Natural killer cell (primary cell): ENCODE measurements around the gene CAMTA1. TPM values are rescaled to one million over a fixed set of nuclear protein-coding genes. Genes with fewer than 3 reads are reported as not detected.

Experiments used
- ATAC-seq, 3 donors: fragments of 150-1000 bp in 2 of 3; fragments of 200-7000 bp in 1 of 3; cut with Tn5 transposase; 1 replicate in 1 of 3; 2 replicates in 2 of 3; pipeline ENCODE4 v1.10.0; 2021; ENCODE audit warnings: mild to moderate bottlenecking in 2 of 3, moderate library complexity in 2 of 3
- DNase-seq, 2 donors: peaks; one replicate each; pipeline versions ENCODE4 v3.0.0 to v3.0.0-alpha.2; 2013 to 2021; ENCODE audit warnings: mixed read lengths in 1 of 2
- H3K27ac ChIP-seq: one replicate; pipeline ENCODE4 v1.5.1; 2013; ENCODE audit warnings: mild to moderate bottlenecking, low read length
- H3K27me3 ChIP-seq: one replicate; pipeline ENCODE4 v1.6.1; 2013; ENCODE audit warnings: low read length; ENCODE audit not compliant: control insufficient read depth, insufficient read depth
- H3K36me3 ChIP-seq: one replicate; pipeline ENCODE4 v1.6.1; 2013; ENCODE audit warnings: low read length; ENCODE audit not compliant: control insufficient read depth, insufficient read depth
- H3K4me1 ChIP-seq: one replicate; pipeline ENCODE4 v1.6.1; 2013; ENCODE audit warnings: low read length; ENCODE audit not compliant: control insufficient read depth, insufficient read depth
- H3K4me3 ChIP-seq: one replicate; pipeline ENCODE4 v1.5.1; 2013; ENCODE audit warnings: low read length
- H3K9me3 ChIP-seq: one replicate; pipeline ENCODE4 v1.6.1; 2013; ENCODE audit warnings: low read length; ENCODE audit not compliant: control insufficient read depth, insufficient read depth
- H3K27ac Mint-ChIP-seq, 2 donors: one replicate each; pipeline ENCODE4 v1.8.0; 2022; ENCODE audit warnings: mild to moderate bottlenecking in 2 of 2, mixed read lengths in 2 of 2, moderate library complexity in 1 of 2
- H3K27me3 Mint-ChIP-seq, 2 donors: one replicate each; pipeline ENCODE4 v1.8.0; 2022; ENCODE audit warnings: low read depth in 2 of 2, mixed read lengths in 2 of 2
- H3K36me3 Mint-ChIP-seq: one replicate; pipeline ENCODE4 v1.8.0; 2022; ENCODE audit warnings: mixed read lengths
- H3K4me1 Mint-ChIP-seq, 2 donors: one replicate each; pipeline ENCODE4 v1.8.0; 2022; ENCODE audit warnings: mixed read lengths in 2 of 2
- H3K4me3 Mint-ChIP-seq: one replicate; pipeline ENCODE4 v1.8.0; 2022; ENCODE audit warnings: mild to moderate bottlenecking, moderate library complexity, mixed read lengths
- H3K9me3 Mint-ChIP-seq, 2 donors: one replicate each; pipeline ENCODE4 v1.8.0; 2022; ENCODE audit warnings: mixed read lengths in 2 of 2
- CTCF ChIP-seq: fragments of 200-600 bp; IDR thresholded peaks from one replicate; pipeline ENCODE4 v1.8.0; 2022; ENCODE audit warnings: antibody characterized with exemption
- WGBS: methylation state at CpG from one replicate; pipeline ENCODE4 v1.1.7; 2013; ENCODE audit warnings: missing lambda C conversion rate; ENCODE audit not compliant: insufficient coverage; 5-methylcytosine and 5-hydroxymethylcytosine counted together
- intact Hi-C: fragments of 100-400 bp; cut with micrococcal nuclease; formaldehyde crosslinking; loops from one replicate; pipeline ENCODE4 v1.14.2; 2022
- total RNA-seq, 4 donors: library from RNA; stranded (reverse); fragments of 120-200 nt in 1 of 4; gene quantifications; one replicate each; pipeline versions ENCODE4 v1.2.3 to v1.2.4, GENCODE V29; 2013 to 2022

The CAMTA1 gene
- total RNA-seq, 3 donors from 2014 or later (not counting 1 experiment from before 2014, with no cell fraction given) = 40.6 to 53.3 (median 44.9) TPM

- peaks cover 5 to 6% of the 10 kb centered on the region in 2 donors for H3K27me3 Mint-ChIP-seq
- no peaks in the 10 kb centered on the region for H3K36me3 ChIP-seq
- no peak overlapping the region for H3K27ac ChIP-seq
- no peak for ATAC-seq
- H3K4me3 Mint-ChIP-seq = no peak overlapping the region
- H3K36me3 Mint-ChIP-seq = no peaks in the 10 kb centered on the region
- peak; percentile 10 for TF ChIP-seq CTCF
- intact Hi-C loops = no loop called here
- H3K27ac Mint-ChIP-seq = no peak overlapping the region
- no peak overlapping the region for H3K4me3 ChIP-seq
- no peaks in the 10 kb centered on the region for H3K9me3 ChIP-seq
- 71% methylated on average over 17 of the region's 17 CpGs for WGBS
- no peaks in the 10 kb centered on the region for H3K4me1 Mint-ChIP-seq
- no peaks in the 10 kb centered on the region for H3K9me3 Mint-ChIP-seq
- no peaks in the 10 kb centered on the region for H3K27me3 ChIP-seq
- DNase-seq = peak in 1 of 2 donors; percentile 34
- no peaks in the 10 kb centered on the region for H3K4me1 ChIP-seq
Measured at GRCh38 chr1:7042322-7043190, 257.3 kb downstream of the CAMTA1 start.

- 86% methylated on average over 5 of the region's 6 CpGs for WGBS
- Mint-ChIP-seq H3K27ac (no peak overlapping the region), H3K27me3 (peaks cover 5 to 6% of the 10 kb centered on the region in 2 donors), H3K4me1 (no peaks in the 10 kb centered on the region), H3K9me3 (no peaks in the 10 kb centered on the region), H3K4me3 (no peak overlapping the region), H3K36me3 (no peaks in the 10 kb centered on the region)
- no peaks in the 10 kb centered on the region for H3K36me3 ChIP-seq
- intact Hi-C loops = no loop called here
- no peaks in the 10 kb centered on the region for H3K4me1 ChIP-seq
- TF ChIP-seq CTCF = no peak
- no peak overlapping the region for H3K4me3 ChIP-seq
- H3K9me3 ChIP-seq = no peaks in the 10 kb centered on the region
- ATAC-seq = no peak
- no peaks in the 10 kb centered on the region for H3K27me3 ChIP-seq
- H3K27ac ChIP-seq = no peak overlapping the region
- no peak for DNase-seq
Measured at GRCh38 chr1:7043191-7043549, 257.9 kb downstream of the CAMTA1 start.

GRCh38 chr1:7043719-7044535 lies 258.7 kb downstream of the CAMTA1 start:
- Mint-ChIP-seq H3K4me3 (no peak overlapping the region), H3K36me3 (no peaks in the 10 kb centered on the region), H3K9me3 (no peaks in the 10 kb centered on the region), H3K27ac (no peak overlapping the region), H3K27me3 (peaks cover 5 to 6% of the 10 kb centered on the region in 2 donors), H3K4me1 (no peaks in the 10 kb centered on the region)
- H3K4me3 ChIP-seq = no peak overlapping the region
- intact Hi-C loops = no loop called here
- H3K36me3 ChIP-seq = no peaks in the 10 kb centered on the region
- DNase-seq = no peak
- H3K27ac ChIP-seq = no peak overlapping the region
- 90% methylated on average over 26 of the region's 26 CpGs for WGBS
- no peak for ATAC-seq
- no peaks in the 10 kb centered on the region for H3K9me3 ChIP-seq
- TF ChIP-seq CTCF = no peak
- no peaks in the 10 kb centered on the region for H3K4me1 ChIP-seq
- H3K27me3 ChIP-seq = no peaks in the 10 kb centered on the region
